GM18870 (cell line): ENCODE data around the gene CDH13.

Source experiments
- ATAC-seq: cut with Tn5 transposase; IDR thresholded peaks from one replicate; pipeline ENCODE4 v1.9.1; 2021; ENCODE audit warnings: moderate library complexity; ENCODE audit not compliant: unreplicated experiment

Gene CDH13

DNA sequence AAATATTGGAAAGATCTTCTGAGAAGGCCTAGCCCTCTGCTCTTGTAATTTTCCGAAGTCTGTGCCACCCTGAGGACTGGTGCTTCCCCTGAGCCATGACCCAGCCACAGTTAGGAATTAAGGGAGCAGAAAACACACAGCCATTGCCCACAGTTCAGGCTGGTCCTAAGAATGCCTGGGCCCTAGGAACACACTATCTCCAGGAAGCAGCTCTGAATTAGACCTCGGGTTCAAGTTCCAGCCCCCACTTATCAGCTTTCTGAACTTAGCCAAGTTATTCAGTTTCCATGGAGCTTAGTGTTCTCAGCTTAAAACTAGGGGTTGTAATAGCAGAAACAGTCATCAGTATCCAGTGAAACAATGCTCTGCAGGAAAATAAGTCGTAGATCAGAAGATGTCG lies 56.0 kb downstream of the CDH13 start:
- ATAC-seq = no peak

- ATAC-seq = no peak
Observed at GRCh38 chr16:82684256-82684655, 57.5 kb downstream of the CDH13 start.

DNA sequence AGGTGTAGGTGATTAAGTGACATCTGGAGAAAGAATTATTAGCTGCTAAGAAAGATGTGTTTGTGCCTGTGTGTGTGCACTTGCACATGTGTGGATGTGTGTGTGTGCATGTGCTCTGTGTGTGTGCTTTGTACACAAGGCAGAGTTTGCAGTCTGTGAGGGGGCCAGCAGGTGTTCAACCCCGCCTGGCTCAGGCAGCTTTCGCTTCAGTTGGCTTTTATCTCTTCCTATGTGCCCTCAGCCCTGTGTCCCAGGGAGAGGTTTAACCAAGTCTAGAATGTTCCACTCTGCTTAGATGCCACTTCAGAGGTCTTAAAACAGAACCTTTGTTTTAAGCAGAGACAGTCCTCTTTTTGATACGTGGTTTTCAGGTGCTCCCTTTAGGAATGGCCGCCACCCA lies 58.8 kb downstream of the CDH13 start:
- ATAC-seq = no peak

DNA sequence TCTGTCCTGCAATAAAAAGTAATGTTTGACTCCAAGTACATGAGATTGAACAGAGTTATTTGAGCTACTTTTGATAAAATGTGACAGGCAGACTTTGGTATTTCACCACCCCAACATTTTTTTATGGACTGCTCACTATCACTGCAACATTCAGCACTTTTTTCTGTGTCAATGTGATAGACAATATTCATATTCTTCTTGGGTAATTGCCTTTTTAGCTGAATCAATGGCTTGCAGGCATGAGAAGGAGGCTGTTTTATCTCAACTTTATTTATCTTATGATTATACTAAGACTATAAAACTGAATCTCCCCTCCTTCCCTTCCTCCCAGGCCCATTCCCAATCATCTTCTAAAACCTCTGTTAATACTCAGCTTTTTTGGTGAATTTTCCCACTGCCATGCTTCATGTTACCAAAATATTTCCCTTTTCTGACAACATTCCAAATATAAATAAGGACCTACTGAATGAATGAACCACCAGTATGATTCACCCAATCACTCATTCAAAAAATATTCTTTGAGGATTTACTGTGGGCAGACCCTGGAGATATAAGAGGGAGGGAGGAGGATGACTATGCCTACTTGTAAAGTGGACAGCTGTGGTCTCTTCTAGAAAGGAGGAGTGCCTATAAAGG lies 67.6 kb downstream of the CDH13 start:
- ATAC-seq = no peak

GRCh38 chr16:82695806-82696205 lies 69.0 kb downstream of the CDH13 start:
- no peak for ATAC-seq

DNA sequence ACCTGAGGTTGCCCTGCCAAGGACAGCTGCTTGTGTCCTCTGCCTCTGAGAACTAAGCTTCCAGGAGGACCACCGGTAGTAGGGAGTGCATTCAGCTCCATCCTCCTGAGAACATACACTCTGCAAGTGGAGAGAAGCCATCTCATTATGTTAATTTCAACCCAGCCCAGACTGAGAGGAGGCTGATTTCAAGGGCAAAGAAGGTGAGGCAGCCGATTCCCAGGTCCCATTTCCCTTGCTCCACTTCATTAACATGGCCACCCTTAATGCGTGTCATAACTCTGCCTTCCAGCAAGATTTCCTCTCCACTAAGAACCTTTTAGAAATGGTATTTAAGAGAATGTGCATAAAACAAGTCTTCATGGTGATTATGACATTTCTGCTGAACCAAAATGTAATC lies 72.5 kb downstream of the CDH13 start:
- ATAC-seq = no peak

DNA sequence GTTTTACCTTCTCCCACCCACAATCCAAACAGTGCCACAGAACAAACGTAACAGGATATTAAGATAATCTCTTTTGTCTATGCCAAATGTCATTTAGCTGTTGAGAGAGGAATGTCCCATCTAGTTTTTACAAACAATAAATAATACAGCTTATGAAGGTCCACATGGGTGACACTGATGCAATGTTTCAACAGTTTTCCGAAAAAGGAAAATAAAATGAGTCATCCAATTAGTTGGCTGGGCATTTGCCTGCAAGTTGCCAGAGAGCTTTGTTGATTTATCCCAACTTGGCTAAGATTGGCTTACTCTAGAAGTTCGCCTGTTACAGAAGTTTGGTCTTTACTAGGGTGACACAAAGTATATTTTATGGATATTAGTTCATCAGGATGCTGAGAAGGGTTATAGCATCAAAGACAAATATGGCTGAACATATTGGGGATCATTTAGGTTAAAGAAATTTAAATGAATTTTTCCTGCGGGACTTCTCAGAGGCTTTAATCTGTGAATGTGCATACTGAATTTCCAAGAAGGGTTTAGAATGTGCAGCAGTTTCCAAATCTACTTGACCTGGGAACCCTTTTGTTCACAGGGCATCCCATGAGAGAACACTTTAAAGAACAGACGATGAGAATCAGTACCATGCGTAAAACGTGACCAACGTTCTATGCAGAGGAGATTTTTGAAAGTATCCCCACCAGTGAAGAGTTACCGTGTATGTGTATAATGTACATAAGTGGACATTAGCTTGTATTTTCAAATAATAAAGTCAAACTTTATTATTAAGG lies 73.1 kb downstream of the CDH13 start:
- no peak for ATAC-seq

DNA sequence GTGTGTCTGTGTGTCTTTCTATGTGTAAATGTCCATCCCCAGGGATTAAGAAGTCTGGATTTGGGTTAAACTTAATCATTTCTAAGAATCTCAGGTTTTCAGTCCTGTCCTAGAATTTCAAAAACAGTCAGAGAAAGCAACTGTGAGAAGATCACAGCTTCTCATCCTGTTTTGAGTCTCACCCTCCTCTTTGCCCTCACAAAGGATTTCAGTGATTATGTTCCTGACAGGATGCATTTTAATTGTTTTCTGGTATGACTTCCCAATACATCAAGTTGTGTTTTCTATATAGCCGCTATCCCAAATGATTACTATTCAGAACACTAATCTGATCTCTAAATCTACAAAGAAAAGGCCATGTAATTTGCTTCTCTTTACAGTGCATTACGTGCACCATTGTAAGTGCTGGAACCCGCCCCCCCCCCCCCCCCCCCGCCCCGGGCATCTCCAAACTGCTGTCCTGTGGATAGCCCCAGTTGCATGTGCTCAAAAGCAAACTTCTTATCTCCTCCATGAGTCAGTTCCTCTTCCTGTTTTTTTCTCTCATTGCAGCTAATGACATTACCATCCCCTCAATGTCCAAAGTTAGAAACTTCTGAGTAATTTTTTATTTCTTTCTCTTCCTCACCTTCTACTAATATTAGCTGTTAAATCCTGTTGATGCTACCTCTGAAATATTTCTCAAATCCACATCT lies 73.9 kb downstream of the CDH13 start:
- no peak for ATAC-seq

DNA sequence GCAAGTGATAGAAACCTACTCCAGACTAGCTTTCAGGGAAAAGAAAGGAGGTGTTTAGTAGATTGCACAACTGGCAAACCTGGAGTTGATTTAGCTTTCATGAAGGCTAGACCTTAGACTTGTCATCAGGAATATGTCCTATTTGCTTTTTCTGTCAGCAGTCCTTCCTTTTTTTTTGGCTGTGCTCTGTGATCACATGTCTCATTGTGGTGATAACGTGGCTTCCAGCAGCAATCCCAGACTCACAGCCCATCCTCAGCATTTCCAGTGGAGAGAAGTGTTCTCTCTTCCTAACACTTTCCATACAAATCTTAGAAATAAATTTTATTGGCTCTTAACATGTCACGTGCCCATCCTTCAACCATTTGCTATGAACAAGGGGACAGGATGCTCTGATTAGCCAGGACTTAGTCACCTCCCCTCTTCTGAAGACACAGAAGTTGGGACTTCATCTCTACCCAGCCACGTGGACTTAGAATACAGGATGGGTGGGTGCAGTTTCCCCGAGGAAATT lies 74.7 kb downstream of the CDH13 start:
- no peak for ATAC-seq

GRCh38 chr16:82703161-82703560 lies 76.4 kb downstream of the CDH13 start:
- no peak for ATAC-seq

DNA sequence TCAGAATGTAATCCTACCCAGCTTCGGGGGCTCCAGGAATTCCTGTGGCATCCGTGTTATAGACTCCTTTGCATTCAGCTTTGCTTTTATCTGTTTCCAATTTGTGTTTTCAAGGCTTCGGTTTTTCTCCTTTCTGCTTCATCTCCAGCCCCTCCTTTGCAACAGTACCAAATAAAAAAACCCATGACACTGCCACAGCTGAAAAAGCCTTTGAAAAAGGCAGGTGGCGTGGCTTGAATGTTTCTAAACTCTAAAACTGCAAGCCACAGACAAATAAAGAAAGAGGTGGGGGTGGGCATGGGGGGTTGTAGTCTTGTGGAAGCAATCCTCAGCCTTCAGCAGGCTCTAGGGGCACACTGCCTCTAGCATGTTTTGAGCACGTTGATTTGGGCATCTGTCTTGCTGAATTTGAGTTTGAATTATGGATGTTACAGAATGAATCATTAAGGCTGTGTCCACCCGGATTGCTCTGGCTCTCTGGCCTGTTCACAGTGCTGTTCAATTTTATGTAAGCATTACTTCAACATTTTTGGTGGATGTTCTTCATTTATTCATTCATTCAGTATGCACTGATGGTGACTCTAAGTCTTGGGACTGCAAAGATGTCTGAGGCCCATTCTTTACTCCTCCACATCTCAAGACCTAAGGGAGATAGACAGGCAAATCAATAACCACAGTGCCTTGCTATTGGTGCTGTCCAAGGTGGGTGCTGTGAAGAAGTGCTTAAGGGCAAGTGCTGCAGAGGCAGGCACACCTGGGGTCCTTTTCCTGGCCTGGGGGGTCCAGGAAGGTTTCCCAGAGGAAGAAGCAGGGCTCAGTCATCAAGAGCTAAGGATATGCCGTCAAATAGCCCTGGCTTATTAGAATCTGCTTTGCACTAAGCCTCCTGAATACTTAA lies 77.4 kb downstream of the CDH13 start:
- no peak for ATAC-seq

- no peak for ATAC-seq
Observed at GRCh38 chr16:82709987-82710386, 83.2 kb downstream of the CDH13 start.

GRCh38 chr16:82713778-82714177 lies 87.0 kb downstream of the CDH13 start:
- ATAC-seq = no peak

GRCh38 chr16:82715160-82715559 lies 88.4 kb downstream of the CDH13 start:
- no peak for ATAC-seq

DNA sequence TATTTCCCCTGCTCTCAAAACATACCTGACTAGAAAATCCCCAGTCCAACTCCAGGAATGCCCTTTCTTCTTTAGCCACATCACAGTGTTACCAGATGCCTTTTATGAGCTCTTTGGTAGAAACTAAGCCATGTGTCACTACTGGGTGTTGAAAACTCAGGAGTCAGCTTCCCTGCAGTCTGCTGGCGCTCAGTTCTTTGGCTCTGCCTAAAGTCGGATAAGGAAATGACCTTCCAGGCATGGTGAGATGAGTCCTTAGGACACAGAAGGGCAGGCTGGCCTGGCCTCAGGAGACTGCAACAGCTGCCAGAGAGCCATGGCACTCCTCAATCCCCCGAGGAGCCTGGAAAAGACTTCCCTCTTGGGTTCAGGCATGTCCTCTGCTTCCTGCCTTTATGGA lies 89.1 kb downstream of the CDH13 start:
- no peak for ATAC-seq

- no peak for ATAC-seq
Observed at GRCh38 chr16:82716361-82716855, 89.6 kb downstream of the CDH13 start.

DNA sequence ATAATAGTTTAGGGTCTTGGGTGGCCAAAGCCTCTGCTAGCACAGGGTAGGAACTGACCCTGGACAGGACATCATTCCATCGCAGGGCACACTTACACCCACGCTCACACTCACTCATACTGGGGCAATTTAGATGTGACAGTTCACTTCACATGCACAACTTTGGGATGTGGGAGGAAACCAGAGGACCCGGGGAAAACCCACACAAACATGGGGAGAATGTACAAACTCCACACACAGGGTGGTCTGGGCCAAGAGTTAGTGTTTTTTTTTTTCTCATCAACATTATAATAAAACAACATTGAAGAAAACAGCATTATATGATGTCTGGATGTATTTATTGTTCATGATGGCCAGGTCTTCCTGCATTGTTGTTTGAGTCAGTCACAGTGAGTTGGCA lies 93.6 kb downstream of the CDH13 start:
- ATAC-seq = no peak

DNA sequence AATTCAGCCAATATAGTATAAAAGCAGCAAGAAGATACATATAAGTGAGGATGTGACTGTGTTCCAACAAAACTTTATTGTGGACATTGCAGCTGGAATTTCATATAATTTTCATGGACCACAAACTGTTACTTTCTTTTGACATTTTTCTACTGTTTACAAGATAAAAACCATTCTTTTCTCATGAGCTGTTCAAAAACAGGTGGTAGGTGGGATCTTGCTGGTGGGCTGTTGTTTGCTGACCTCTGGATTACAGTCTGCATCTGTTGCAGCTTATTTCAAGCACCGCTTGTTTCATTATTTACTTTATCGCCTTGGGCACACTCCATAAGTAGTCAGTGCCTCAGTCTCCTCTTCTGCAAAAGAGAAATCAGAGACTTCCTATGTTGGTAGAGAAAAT lies 99.5 kb downstream of the CDH13 start:
- ATAC-seq = no peak

- ATAC-seq = no peak
Observed at GRCh38 chr16:82728901-82729300, 102.1 kb downstream of the CDH13 start.

DNA sequence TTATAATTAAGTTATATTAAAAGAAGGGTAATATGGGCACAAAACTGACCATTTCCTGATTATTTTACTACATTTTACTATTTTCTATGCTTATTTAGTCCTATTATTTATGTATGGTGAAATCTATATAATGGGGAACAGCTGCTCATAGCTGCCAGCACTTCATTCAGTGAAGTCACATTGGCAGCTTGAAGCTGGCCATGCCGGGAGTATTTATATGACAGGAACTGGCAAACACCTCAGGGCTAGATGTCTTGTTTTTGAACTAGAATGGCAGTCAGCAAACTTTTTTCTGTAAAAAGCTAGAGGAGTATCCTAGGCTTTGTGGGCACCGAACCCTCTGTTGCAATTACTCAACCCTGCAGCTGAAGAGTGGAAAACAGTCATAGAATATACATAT lies 104.1 kb downstream of the CDH13 start:
- ATAC-seq = no peak

DNA sequence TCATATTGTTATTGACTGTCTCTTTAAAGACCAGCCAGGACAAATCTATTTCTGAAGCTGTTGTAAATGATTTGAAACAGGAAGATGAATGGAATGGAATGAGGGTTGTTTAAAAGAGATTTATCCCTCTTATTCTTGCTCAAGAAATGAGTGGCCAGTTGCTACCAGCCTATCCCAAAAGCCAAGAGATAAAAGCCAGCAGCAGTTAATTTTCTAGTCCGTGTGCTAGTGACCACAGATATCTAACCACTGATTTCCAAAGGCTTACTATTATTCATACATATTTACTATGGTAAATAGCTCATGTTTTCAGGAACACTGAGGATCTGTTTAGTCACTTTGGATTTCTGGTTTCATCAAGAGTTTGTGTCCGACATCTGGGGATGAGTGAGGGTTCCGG lies 105.7 kb downstream of the CDH13 start:
- no peak for ATAC-seq
